Cardiac muscle cell (in vitro differentiated cells and primary cell): ENCODE measurements around the gene CHKB. TPM values are rescaled to one million over a fixed set of nuclear protein-coding genes. Genes with fewer than 3 reads are reported as not detected.

Experiments used
- DNase-seq, 2 donors: peaks; one replicate each; pipeline versions ENCODE4 v3.0.0 to v3.0.0-alpha.2; 2010 to 2017; ENCODE audit warnings: low read depth in 1 of 2, low spot score in 1 of 2
- H3K27ac ChIP-seq: fragments of 200-600 bp; sonication (generic); 2 replicates; pipeline ENCODE4 v1.5.1; 2016
- H3K27me3 ChIP-seq: fragments of 200-600 bp; sonication (generic); 2 replicates; pipeline ENCODE4 v1.6.0; 2016; ENCODE audit warnings: control low read depth
- H3K36me3 ChIP-seq: fragments of 200-600 bp; sonication (generic); 2 replicates; pipeline ENCODE4 v1.5.1; 2016; ENCODE audit warnings: control low read depth
- H3K4me1 ChIP-seq: fragments of 200-600 bp; sonication (generic); 2 replicates; pipeline ENCODE4 v1.8.1; 2017; ENCODE audit warnings: low read depth, mild to moderate bottlenecking, mixed run types
- H3K4me3 ChIP-seq: fragments of 200-600 bp; sonication (generic); 2 replicates; pipeline ENCODE4 v1.5.1; 2016; ENCODE audit warnings: mild to moderate bottlenecking
- H3K9me3 ChIP-seq: fragments of 200-600 bp; sonication (generic); 2 replicates; pipeline ENCODE4 v1.5.1; 2017; ENCODE audit warnings: low read depth, mild to moderate bottlenecking, control low read depth
- polyA plus RNA-seq: library from polyadenylated mRNA; unstranded; fragments of >200 nt; fragmentation: Nextera tagmentation; extraction: Ambion mirVana; gene quantifications from 2 replicates; pipeline ENCODE4 v1.2.1, GENCODE V29; 2016
- total RNA-seq: library from RNA; depleted of rRNA; stranded (reverse); fragments of >200 nt; gene quantifications from 2 replicates; pipeline ENCODE4 v1.2.3, GENCODE V29; 2016
- TF ChIP-seq, protein P1 (sequence below): IDR thresholded peaks from 2 replicates; pipeline ENCODE4 v1.5.1; 2012; ENCODE audit warnings: low read depth, mild to moderate bottlenecking, low read length

Gene CHKB
- total and polyA plus RNA-seq, 2 experiments from 2014 or later: 73.4 to 100 TPM

DNA sequence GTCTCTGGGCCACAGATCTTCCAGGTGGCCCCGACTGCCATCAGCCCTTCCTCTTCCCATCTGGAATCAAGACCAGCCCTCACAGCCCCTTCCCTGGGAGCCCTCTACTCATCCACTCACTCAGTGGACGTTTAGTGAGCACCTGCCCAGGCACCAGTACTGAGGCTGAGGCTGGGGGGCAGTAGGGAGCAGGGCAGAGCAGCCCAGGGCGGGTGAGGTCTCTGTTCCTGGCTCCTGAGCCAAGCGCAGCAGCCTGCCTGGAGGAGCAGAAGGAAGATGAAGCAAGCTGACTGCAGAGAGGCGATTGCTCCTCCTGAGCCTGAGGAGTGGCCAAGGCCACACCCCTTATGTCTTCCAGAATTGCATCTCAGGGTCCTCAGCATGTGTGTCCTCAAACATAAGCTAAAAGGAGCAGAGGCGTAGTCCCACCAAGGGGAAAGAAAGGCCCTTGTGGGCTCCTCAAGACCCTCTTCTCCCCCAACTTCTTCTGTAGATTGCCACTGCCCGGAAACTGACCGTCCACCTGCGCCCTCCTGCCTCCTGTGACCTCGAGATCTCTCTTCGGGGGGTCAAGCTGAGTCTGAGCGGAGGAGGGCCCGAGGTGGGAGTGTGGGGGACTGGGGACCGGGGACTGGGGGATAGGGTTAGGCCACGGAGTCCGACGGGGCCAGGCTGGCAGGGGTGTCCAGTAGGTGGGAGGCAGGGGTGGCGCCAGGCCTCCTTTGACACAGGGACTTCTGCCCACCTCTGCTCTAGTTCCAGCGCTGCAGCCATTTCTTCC is 23.7 kb upstream of the CHKB start:
- H3K4me1 ChIP-seq: no peaks in the 10 kb centered on the region
- H3K9me3 ChIP-seq: no peaks in the 10 kb centered on the region
- TF ChIP-seq, protein P1, sequence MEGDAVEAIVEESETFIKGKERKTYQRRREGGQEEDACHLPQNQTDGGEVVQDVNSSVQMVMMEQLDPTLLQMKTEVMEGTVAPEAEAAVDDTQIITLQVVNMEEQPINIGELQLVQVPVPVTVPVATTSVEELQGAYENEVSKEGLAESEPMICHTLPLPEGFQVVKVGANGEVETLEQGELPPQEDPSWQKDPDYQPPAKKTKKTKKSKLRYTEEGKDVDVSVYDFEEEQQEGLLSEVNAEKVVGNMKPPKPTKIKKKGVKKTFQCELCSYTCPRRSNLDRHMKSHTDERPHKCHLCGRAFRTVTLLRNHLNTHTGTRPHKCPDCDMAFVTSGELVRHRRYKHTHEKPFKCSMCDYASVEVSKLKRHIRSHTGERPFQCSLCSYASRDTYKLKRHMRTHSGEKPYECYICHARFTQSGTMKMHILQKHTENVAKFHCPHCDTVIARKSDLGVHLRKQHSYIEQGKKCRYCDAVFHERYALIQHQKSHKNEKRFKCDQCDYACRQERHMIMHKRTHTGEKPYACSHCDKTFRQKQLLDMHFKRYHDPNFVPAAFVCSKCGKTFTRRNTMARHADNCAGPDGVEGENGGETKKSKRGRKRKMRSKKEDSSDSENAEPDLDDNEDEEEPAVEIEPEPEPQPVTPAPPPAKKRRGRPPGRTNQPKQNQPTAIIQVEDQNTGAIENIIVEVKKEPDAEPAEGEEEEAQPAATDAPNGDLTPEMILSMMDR: peak; percentile 50
- no peaks in the 10 kb centered on the region for H3K36me3 ChIP-seq
- DNase-seq: peak in 1 of 2 donors; percentile 52
- peaks cover 74% of the 10 kb centered on the region for H3K27me3 ChIP-seq
- H3K27ac ChIP-seq: no peak overlapping the region
- no peak overlapping the region for H3K4me3 ChIP-seq

DNA sequence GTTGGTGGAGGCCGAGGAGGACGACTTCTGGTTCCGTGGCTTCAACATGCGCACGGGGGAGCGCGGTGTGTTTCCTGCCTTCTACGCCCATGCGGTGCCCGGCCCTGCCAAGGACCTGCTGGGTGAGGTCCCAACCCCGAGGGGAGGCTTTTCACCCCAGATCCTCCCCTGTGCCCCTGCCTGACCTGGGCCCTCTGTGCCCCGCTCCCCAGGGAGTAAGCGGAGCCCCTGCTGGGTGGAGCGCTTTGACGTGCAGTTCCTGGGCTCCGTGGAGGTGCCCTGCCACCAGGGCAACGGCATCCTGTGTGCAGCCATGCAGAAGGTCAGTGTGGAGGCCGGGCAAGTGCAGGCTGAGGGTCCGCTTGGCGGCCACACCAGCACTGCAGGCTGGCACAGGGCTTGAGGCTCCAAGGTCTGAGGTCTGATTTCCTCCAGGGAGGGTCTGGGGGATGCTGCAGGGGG is 23.0 kb upstream of the CHKB start:
- no peak for DNase-seq
- H3K4me1 ChIP-seq: no peaks in the 10 kb centered on the region
- no peaks in the 10 kb centered on the region for H3K9me3 ChIP-seq
- H3K4me3 ChIP-seq: no peak overlapping the region
- H3K27ac ChIP-seq: no peak overlapping the region
- H3K36me3 ChIP-seq: no peaks in the 10 kb centered on the region
- H3K27me3 ChIP-seq: peaks cover 75% of the 10 kb centered on the region
- TF ChIP-seq, protein P1: no peak

DNA sequence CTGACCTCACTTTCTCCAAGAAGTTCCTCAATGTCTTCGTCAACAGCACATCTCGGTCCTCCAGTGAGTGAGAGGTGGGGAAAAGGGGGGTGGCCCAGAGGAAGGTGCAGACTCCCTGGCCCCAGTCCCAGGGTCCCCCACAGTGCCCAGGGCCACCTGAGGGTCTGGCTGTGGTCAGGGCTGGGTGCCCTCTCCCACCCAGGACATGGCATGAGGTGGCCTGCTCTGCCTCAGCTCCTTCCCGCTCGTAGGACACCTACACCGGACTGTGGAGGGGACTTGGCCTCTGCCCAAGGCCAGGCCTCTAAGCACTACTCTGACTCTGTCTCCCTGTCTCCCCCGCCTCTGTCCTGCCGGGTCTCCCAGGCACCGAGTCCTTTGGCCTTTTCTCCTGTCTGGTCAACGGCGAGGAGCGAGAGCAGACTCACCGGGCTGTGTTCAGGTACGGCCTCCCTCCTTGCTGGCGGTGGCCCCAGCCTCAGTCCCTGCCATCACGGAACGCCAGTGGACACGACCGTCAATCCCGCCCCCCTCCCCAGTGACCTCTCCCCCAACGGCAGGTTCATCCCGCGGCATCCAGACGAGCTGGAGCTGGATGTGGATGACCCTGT is 22.5 kb upstream of the CHKB start:
- TF ChIP-seq, protein P1: no peak
- Histone ChIP-seq H3K4me3 (no peak overlapping the region), H3K36me3 (no peaks in the 10 kb centered on the region), H3K27me3 (peaks cover 79% of the 10 kb centered on the region), H3K4me1 (no peaks in the 10 kb centered on the region), H3K27ac (no peak overlapping the region), H3K9me3 (no peaks in the 10 kb centered on the region)
- no peak for DNase-seq

DNA sequence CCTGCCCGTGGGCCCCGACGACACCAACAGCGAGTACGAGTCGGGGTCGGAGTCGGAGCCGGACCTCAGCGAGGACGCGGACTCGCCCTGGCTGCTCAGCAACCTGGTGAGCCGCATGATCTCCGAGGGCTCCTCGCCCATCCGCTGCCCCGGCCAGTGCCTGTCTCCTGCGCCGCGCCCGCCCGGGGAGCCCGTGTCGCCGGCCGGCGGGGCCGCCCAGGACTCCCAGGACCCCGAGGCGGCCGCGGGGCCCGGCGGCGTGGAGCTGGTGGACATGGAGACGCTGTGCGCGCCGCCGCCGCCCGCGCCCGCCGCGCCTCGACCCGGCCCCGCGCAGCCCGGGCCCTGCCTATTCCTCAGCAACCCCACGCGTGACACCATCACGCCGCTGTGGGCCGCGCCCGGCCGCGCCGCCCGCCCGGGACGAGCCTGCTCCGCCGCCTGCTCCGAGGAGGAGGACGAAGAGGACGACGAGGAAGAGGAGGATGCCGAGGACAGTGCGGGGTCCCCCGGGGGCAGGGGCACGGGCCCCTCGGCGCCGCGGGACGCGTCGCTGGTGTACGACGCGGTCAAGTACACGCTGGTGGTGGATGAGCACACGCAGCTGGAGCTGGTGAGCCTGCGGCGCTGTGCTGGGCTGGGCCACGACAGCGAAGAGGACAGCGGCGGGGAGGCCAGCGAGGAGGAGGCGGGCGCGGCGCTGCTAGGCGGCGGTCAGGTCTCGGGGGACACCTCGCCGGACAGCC is 21.8 kb upstream of the CHKB start:
- H3K27ac ChIP-seq: no peak overlapping the region

DNA sequence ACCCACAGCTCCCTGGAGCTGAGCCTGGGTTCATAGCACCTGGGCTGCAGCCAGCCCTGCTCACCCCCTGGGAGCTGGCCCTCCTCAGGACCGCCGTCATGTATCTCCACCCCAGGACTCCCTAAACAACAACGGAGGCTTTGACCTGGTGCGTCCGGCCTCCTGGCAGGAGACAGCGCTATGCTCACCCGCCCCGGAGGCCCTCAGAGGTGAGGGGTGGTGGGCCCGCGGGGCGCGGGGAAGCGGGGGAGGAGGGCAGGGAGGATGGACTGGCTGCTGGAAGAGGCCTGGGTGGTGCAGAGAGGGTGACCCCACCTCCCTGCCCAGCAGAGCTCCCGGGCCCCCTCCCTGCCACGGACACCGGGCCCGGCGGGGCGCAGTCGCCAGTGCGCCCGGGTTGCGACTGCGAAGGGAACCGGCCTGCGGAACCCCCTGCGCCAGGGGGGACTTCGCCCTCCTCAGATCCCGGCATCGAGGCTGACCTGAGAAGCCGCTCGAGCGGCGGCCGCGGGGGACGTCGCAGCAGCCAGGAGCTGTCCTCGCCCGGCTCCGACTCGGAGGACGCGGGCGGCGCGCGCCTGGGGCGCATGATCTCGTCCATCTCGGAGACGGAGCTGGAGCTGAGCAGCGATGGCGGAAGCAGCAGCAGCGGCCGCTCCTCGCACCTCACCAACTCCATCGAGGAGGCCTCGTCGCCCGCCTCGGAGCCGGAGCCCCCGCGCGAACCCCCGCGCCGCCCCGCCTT is 21.0 kb upstream of the CHKB start:
- H3K4me3 ChIP-seq: no peak overlapping the region
- DNase-seq: no peak
- H3K9me3 ChIP-seq: no peaks in the 10 kb centered on the region
- no peak overlapping the region for H3K27ac ChIP-seq
- no peaks in the 10 kb centered on the region for H3K36me3 ChIP-seq
- no peaks in the 10 kb centered on the region for H3K4me1 ChIP-seq
- peaks cover 88% of the 10 kb centered on the region for H3K27me3 ChIP-seq
- TF ChIP-seq, protein P1: no peak

More for the DNA sequence above, 21.8 kb upstream of the CHKB start:
- no peak for DNase-seq
- H3K4me1 ChIP-seq: no peaks in the 10 kb centered on the region
- H3K36me3 ChIP-seq: no peaks in the 10 kb centered on the region
- TF ChIP-seq, protein P1: no peak
- H3K4me3 ChIP-seq: no peak overlapping the region
- H3K27me3 ChIP-seq: peaks cover 86% of the 10 kb centered on the region
- no peaks in the 10 kb centered on the region for H3K9me3 ChIP-seq
